Measurements from ENCODE around the gene TJP3.

Gene TJP3

DNA sequence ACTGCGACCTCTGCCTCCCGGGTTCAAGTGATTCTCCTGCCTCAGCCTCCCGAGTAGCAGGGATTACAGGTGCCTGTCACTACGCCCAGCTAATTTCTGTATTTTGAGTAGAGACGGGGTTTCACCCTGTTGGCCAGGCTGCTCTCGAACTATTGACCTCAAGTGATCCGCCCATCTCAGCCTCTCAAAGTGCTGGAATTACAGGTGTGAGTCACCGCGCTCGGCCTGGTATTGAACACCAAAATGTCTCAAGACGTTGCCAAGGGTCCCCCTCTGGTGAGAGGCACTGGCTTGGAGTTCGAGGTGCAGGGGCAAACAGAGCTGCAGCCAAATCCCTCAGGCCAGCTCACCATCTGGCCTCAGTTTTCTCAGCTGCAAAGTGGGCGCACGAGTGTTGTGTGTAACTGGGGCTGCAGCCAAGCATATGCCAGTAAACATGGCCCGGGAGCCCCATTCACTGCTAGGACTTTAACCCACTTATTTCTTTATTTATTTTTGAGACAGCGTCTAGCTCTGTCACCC lies 8.0 kb downstream of the TJP3 start:
- no peak for DNase-seq

DNA sequence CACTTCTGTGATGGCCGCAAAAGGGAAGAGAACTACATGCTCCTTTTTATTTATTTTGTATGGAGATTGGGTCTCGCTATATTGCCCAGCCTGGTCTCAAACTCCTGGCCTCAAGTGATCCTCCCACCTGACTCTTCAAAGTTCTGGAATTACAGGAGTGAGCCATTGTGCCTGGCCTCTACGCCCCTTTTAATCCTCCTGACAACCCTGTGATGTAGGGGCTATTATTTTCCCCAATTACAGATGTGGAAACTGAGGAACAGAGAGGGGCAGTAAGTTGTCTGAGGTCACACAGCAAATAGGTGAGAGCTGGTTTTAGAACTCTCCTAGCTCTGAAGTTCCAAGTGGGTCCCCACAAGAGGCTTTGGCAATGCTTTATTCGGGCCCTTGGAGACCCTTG lies 11.7 kb downstream of the TJP3 start:
- DNase-seq, result no peak

DNA sequence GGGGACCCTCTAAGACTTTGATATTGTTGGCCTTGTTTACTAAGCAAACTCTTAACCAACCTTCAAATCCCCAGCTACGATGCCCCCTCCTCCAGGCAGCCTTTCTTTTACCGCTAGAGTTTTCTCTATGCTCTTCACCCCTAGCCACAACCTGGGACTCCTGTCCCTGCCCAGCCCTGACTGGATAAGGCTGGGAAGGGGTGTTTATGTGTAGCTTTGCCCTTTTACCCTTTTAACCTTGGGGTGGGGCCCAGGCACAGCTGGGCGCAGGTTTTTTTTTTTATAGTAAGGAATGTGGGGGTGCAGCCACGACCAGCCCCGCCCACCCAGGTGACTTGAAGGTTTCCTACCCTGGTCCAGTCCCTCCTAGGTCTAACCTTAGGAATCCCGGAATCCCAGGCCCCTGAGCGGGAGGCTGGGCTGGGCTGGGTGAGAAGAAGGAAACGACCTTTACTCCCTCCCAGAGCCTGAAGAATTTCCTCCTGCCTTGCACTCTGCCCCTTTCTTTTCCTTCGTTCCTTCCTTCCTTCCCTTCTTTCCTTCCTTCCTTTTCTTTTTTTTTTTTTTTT lies 12.2 kb downstream of the TJP3 start:
- DNase-seq, result no peak

DNA sequence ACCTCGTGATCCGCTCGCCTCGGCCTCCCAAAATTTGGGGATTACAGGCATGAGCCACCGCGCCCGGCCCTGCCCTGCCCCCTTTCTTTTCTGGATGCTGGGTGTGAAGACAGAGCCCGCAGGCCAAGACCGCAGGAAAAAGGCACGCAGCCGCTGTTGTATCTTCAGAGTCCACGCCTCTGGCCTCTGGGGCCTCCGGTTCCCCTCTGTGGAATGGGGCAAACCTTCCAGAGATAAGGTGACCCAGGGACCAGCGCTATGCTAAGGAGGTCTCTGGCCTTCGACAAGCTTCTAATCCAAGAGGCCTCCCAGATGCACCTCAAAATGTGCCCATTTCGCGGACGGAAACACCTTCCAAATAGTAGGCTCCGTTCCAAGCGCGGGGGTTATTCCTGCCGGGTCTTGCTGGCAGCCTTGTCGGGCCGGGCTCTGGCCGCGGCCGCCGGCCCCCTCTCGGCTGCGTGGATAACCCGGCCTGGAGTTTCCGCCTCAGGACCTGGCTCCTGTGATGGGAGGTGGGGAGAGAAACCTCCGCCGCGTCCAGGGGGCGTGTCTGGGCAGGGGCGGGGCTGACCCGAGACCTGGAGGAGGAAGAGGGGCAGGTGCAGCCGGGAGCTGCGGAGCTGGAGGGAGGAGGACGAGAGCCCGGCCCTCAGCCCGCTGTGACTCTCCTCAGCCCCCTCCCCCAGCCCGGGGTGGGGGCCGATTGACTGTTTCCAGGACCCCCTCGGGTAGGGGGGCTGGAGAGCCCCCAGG lies 13.1 kb downstream of the TJP3 start:
- DNase-seq, result peak; percentile 93

DNA sequence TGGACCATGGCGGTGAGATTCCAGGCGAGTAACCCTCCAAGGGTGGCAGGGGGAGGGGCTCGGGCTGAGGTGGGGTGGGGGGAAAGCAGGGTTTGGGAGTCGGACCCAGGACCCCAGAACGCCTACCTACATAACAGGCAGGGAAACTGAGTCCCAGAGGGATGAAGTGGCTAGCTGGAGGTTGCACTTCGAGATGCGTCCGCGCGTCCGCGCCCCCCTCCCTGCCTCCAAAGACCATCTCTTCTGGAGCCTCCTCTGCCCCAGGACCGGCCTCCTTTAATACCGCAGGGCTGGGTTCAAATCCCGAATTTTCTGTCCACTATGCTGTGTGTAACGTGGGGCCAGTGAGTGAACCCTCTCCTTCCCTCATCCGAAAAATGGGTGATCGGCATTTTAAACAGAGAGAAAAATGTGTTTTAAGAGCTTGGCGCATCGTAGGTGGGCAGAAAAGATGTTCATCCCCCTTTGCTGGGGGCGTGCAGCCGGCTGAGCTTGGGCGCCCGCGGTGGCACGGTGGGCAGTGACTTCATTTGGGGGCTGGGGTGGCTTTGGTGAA lies 13.8 kb downstream of the TJP3 start:
- DNase-seq, result no peak

DNA sequence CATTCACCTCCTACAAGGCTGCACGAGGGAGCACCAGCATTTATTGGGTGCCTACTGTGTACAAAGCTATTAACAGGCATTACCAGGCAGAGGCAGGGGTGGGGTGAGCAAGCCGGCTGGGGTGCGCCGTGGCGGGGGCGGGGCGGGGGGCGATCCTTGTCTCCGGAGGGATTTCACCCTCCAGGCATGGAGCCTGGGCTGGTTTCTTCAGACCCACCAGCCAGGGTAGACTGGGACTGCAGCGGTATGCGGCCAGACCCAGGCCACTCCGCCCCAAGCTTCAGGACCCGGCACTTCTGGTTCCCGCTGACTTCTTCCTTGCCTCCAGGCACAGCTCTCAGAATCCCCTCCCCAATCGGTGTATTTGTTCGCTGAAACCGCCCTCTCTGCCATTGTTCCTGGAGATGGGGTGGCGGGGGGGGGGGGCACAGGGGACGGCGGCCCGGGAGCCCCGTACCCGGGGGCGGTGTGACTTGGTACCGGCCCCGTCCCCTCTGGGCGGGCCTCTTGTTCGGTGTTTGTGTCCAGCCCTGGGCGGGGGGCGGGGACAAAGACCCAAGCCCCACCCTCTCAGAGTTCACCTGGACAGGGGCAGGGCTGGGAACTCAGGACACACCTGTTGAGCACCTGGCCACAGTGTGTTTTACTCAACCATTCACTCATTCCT lies 14.4 kb downstream of the TJP3 start:
- no peak for DNase-seq

DNA sequence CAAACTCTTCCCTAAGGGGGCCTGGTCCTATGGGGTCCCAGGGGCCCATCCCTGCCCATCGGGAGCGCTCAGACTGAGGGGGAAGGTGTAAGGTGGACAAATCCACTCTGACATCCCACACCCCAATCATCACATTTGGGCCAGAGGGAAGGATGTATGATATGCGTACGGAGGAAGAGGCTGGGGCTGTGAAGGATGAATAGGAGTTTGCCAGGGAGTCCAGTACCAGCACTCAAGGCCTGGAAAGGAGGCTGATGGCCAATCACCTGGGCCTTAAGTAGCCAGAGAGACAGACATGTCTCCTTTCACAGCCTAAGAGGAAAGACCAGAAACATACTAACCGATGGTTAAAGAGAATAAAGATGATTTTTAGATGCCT lies 14.9 kb downstream of the TJP3 start:
- DNase-seq, result no peak

DNA sequence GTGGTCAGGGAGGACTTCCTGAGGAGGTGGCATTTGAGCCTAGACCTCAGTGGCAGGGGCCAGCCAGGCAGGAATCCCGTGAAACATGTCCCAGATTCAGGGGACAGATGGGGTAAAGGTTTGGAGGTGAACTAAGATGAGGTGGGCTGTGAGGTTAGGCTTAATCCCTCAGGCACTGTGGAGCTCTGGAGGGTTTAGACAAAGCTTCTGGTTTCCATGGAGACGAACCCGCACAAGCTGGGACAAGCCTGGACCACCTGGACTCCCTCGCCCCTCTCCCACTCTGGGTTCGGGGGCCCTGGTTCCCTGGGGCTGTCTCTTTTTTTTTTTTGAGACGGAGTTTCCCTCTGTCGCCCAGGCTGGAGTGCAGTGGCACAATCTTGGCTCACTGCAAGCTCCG lies 15.7 kb downstream of the TJP3 start:
- no peak for DNase-seq

DNA sequence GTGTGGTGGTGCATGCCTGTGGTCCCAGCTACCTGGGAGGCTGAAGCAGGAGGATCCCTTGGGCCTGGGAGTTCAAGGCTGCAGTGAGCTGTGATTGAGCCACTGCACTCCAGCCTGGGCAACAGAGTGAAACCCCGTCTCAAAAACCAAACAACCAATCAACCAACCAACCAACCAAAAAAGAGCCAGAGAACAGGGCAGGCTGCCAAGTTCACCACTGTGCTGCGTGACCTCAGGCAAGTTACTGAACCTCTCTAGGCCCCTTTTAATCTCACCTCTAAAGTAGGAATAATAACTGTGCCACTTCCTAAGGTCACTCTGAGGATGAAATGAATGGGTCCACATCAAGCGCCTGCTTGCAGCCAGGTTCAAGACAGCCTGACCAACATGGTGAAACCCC lies 16.9 kb downstream of the TJP3 start:
- no peak for DNase-seq

DNA sequence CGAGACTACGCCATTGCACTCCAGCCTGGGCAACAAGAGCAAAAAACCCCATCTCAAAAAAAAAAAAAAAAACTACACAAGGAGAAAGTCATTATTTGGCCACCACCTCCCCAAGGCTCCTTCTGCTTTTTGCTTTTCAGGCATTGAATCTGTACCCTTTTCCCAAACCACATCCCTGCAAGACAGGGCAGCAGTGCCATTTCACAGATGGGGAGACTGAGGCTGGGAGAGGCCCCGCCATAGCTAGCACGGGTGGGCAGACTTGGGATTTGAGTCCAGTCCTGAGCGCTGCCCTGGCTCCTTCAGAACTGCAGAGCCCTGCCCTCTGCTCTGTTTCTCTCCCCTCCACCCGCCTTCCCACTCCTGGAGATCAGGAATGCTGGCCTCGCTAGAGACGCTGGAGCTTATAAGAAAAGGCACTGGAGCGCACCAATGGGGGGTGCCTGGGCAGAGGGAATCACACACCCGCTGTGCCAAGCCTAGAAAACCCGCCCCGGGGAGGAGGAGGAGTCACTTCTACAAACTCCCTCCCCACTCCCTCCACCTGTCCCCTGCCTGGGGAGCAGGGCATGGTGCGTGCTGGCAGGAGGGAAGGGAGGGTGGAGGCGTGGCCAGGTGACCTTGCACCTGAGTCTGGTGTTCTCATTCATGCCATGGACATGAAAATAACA lies 17.6 kb downstream of the TJP3 start:
- no peak for DNase-seq

DNA sequence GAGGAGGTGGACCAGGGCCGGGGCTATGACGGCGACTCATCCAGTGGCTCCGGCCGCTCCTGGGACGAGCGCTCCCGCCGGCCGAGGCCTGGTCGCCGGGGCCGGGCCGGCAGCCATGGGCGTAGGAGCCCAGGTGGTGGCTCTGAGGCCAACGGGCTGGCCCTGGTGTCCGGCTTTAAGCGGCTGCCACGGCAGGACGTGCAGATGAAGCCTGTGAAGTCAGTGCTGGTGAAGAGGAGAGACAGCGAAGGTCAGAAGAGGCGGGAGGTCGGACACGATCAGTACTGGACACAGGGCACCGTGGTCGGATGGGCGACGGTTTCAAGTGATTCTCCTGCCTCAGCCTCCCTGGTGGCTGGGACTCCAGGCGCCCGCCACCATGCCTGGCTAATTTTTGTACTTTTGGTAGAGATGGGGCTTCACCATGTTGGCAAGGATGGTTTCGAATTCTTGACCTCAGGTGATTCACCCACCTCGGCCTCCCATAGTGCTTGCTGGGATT lies 22.3 kb downstream of the TJP3 start:
- DNase-seq, result no peak

DNA sequence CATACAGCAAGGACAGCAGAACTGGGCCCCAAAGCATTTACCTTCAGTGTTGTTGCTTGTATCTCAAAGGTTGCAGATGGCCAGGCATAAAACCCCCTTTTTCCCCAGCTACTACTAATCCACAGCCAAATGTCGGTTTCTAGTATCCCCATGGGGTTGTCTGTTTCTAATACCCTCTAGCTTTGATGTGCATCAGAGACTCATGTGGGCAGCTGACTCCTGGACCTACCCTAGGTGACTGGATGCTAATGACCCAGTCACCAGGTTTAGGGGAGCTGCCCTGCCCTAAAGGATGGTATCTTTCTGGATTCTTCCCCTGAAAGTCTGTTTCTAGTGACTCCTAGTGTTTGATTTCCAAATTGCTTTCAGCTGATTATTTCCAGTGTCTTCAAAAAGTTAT lies 23.9 kb downstream of the TJP3 start:
- DNase-seq, result no peak

DNA sequence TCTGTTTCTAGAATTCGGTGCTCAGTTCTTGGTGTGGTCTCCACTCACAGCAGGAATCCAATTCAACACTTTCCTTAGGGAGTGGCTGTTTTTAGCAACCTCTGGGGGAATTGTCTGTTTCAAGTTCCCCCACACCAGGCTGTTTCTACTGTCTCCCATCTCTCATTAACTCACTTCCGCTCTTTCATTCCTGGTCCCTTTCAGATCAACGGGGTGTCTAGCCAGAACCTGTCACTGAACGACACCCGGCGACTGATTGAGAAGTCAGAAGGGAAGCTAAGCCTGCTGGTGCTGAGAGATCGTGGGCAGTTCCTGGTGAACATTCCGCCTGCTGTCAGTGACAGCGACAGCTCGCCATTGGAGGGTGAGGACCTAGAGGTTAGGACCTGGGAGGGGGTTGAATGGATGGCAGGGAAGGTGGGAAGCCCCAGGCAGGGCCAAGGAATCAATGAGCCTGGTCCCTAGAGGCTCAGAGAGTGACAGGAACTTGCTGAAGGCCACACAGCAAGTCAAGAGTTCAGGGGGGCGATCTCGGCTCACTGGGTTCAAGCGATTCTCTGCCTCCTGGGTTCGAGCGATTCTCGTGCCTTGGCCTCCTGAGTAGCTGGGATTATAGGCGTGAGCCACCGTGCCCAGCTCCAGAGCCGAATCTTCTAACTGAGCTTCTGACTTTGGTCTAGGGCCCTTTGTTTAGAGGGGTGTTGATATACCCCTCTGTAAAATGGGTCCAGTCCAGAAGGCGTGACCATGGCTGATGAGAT lies 25.5 kb downstream of the TJP3 start:
- no peak for DNase-seq

DNA sequence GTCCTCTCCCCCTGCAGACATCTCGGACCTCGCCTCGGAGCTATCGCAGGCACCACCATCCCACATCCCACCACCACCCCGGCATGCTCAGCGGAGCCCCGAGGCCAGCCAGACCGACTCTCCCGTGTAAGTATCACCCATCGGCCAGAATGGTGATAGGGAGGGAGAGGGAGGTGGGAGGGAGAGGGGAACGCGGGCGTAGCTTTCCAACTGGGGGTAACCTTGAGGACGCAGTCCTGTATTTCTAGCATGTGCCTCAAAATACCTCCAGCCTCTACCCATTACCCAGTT lies 26.1 kb downstream of the TJP3 start:
- no peak for DNase-seq

DNA sequence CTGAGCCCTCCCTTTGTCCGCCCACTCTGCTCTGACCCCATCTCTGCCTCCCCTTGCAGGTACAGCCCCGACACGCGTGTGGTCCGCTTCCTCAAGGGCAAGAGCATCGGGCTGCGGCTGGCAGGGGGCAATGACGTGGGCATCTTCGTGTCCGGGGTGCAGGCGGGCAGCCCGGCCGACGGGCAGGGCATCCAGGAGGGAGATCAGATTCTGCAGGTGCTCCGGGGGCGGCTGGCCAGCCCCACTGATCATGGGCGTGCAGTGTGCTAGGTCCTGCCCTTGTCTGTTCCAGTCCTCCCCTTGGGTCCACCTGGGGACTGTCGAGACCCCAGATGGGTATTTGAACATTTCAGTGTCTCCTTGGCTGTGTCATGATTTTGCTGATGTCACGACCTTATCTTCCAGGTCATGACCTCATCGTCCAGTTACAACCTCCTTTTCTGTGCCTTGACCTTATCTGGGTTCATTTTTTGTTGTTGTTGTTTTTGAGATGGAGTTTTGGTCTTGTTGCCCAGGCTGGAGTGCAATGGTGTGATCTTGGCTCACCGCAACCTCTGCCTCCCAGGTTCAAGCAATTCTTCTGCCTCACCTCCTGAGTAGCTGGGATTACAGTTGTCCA lies 28.0 kb downstream of the TJP3 start:
- no peak for DNase-seq

DNA sequence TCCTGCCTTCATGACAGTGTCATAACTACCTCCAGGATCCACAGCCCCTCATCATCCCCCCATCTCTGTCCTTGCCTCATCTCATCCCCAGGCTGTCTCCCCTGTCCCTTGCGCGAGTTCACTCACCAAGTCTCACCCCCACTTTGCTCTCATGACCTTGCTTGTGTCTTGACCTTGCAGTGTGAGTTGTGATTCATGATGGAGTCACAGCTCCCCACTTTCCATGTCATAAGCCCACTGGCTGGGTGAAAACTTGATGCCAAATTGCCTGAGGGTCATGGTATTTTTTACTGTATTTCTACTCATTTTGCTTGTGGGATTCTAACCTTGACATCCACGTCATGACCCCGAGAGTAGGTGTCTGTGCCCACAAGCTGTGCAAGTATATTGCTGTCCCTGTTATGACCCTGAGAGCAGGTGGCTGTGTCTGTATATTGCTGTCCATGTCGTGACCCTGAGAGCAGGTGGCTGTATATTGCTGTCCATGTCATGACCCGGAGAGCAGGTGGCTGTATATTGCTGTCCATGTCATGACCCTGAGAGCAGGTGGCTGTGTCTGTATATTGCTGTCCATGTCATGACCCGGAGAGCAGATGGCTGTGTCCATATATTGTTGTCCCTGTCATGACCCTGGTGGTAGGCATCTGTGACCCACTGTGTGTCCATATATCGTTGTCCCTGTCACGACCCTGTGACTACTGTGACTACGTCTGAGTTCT lies 29.5 kb downstream of the TJP3 start:
- no peak for DNase-seq

DNA sequence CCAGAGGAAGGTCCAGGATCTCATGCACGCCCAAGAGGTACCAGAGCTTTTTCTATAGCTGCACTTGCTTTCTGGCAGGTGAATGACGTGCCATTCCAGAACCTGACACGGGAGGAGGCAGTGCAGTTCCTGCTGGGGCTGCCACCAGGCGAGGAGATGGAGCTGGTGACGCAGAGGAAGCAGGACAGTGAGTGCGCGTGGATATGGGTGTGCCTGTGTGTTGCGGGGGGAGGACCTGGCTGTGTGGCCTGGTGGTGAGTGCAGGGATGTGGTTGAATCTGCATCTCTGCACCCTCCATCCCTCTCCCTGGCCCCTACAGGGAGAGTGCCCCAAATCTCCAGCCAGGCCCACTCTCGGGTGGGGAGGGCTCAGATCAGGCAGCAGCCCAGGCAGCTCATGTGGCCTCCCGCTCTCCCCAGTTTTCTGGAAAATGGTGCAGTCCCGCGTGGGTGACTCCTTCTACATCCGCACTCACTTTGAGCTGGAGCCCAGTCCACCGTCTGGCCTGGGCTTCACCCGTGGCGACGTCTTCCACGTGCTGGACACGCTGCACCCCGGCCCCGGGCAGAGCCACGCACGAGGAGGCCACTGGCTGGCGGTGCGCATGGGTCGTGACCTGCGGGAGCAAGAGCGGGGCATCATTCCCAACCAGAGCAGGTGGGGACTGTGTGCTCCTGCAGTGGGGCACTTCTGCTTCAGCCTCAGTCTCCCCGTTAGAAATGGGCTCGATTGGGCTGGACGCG lies 30.5 kb downstream of the TJP3 start:
- DNase-seq, result no peak

DNA sequence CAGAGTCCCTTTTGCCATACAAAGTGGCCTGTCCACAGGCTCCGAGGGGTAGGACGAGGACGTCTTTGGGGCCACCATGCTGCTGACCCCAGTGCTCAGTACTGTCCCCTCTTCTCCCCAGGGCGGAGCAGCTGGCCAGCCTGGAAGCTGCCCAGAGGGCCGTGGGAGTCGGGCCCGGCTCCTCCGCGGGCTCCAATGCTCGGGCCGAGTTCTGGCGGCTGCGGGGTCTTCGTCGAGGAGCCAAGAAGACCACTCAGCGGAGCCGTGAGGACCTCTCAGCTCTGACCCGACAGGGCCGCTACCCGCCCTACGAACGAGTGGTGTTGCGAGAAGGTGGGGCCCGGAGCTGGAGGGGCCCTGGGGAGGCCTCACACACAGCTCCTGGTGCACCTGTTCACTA lies 32.2 kb downstream of the TJP3 start:
- DNase-seq, result no peak

DNA sequence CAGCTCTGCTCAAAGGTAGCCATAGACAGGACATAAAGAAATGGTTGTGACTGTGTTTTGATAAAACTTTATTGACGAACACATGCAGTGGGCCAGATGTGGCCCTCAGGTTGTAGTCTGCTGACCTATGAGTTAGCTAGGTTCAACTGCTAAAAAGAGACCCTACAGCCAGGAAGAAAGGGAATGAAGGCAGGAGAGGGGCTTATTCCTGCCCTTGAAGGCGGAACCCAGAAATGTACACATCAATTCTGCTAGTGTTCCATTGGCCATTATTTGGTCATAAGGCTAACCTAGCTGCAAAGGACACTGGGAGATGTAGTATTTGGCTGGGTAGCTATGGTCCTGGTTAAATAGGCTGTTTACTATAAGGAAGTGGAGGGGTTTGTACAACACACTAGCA lies 35.3 kb downstream of the TJP3 start:
- no peak for DNase-seq

DNA sequence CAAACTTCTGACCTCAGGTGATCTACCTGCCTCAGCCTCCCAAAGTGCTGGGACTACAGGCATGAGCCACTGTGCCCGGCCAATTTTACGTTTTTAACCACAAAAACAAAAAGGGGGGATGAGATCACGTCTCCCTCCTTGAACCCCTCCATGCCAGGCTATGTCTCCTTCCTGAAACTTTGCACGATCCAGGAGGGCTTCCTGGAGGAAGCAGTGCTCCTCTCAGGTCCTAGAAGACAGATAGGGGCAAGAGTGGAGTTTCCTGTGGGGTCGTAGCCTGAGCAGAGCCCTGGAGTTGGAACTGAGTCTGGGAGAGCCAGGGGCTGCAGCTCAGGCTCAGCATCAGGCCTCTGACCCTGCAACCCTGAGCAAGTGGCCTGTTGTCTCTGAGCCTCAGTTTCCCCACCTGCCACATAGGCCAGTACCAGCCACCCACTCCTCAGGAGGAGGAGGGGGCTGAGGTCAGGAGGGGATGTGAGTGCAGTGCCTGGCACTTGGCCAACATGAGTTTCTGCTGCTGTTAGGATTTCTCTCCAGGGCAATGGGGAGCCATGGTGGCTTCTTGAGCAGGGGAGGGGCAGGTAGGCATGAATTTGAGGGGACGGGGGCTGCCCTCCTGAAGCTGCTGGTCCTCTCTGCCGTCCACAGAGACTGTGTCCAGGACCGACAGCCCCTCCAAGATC lies 37.3 kb downstream of the TJP3 start:
- no peak for DNase-seq
